GM12878 (cell line): ENCODE data around the gene DGKB. TPM values are rescaled to one million over a fixed set of nuclear protein-coding genes. Genes with fewer than 3 reads are reported as not detected.

ENCODE experiments used
- ATAC-seq: fragments of 200-7000 bp; cut with Tn5 transposase; 3 replicates; pipeline ENCODE4 v1.9.1; 2020; ENCODE audit warnings: mild to moderate bottlenecking, moderate library complexity
- BruUV-seq: library from RNA; stranded (reverse); fragments of 400-500 nt; replicated peaks from 2 replicates; lab custom pipeline; 2021; lab: Mats Ljungman, UMichigan
- CTCF ChIA-PET: fragments of 300-600 bp; sonication (Branson Sonifier 250); formaldehyde crosslinking; extraction: SDS; loops from one replicate; lab custom pipeline; 2021; ENCODE audit warnings: inconsistent platforms; lab: Yijun Ruan, JAX
- POLR2A ChIA-PET: fragments of 350-600 bp; formaldehyde crosslinking; extraction: SDS; loops from one replicate; lab custom pipeline; 2021; ENCODE audit warnings: inconsistent platforms; lab: Charles Lee
- RAD21 ChIA-PET: fragments of 300-600 bp; sonication (Branson Sonifier 250); formaldehyde crosslinking; loops from one replicate; lab custom pipeline; 2023; ENCODE audit warnings: antibody characterized with exemption; ENCODE audit not compliant: unreplicated experiment; lab: Charles Lee
- SMC1A ChIA-PET: fragments of 300-600 bp; sonication (Branson Sonifier 250); formaldehyde crosslinking; loops from one replicate; lab custom pipeline; 2023; ENCODE audit not compliant: unreplicated experiment, uncharacterized antibody; lab: Charles Lee
- DNase-seq: peaks from one replicate; pipeline ENCODE4 v3.0.0-alpha.2; 2011; ENCODE audit warnings: low read depth, low spot score
- FAIRE-seq: peaks from 3 replicates; lab custom pipeline; 2011; peaks lifted over from hg19 to GRCh38; lab: Jason Lieb, UNC
- H2AFZ ChIP-seq: 2 replicates; pipeline ENCODE4 v1.6.0; 2011; ENCODE audit warnings: low read depth, low read length, control low read depth; ENCODE audit not compliant: control insufficient read depth
- H3K27ac ChIP-seq: 2 replicates; pipeline ENCODE4 v1.5.1; 2011; ENCODE audit warnings: control low read depth; ENCODE audit not compliant: control insufficient read depth, insufficient read depth
- H3K27me3 ChIP-seq, 2 experiments: replicated peaks in 1 of 2; 2 replicates each; pipeline versions ENCODE4 v1.6.0 to v1.6.1; 2011; ENCODE audit warnings: low read length in 1 of 2; ENCODE audit not compliant: control insufficient read depth in 2 of 2, insufficient read depth in 2 of 2
- H3K36me3 ChIP-seq, 2 experiments: 2 replicates each; pipeline ENCODE4 v1.5.1; 2011; ENCODE audit warnings: low read length in 1 of 2; ENCODE audit not compliant: control insufficient read depth in 2 of 2, insufficient read depth in 2 of 2
- H3K4me1 ChIP-seq: 2 replicates; pipeline ENCODE4 v1.6.1; 2011; ENCODE audit warnings: mild to moderate bottlenecking, low read length, moderate library complexity, mixed read lengths; ENCODE audit not compliant: control insufficient read depth, insufficient read depth
- H3K4me2 ChIP-seq: 2 replicates; pipeline ENCODE4 v1.6.0; 2011; ENCODE audit warnings: control low read depth; ENCODE audit not compliant: control insufficient read depth, insufficient read depth
- H3K4me3 ChIP-seq: fragments of 200-600 bp; sonication (generic); 2 replicates; pipeline ENCODE4 v1.5.1; 2016
- H3K79me2 ChIP-seq: 2 replicates; pipeline ENCODE4 v1.6.0; 2011; ENCODE audit warnings: low read length; ENCODE audit not compliant: control insufficient read depth, insufficient read depth
- H3K9ac ChIP-seq: 2 replicates; pipeline ENCODE4 v1.8.0; 2011; ENCODE audit warnings: low read length, control low read depth, mixed read lengths; ENCODE audit not compliant: control insufficient read depth, insufficient read depth
- H3K9me3 ChIP-seq: replicated peaks from 3 replicates; pipeline ENCODE4 v1.5.1; 2011; ENCODE audit warnings: mild to moderate bottlenecking, low read length; ENCODE audit not compliant: control insufficient read depth, insufficient read depth
- H4K20me1 ChIP-seq: 2 replicates; pipeline ENCODE4 v1.6.0; 2011; ENCODE audit not compliant: control insufficient read depth, insufficient read depth
- ESRRA ChIP-seq: IDR thresholded peaks from 2 replicates; pipeline ENCODE4 v1.6.1; 2012; ENCODE audit warnings: mild to moderate bottlenecking, low read length, improper control_type of control experiment
- MTA2 ChIP-seq: fragments of 450-650 bp; IDR thresholded peaks from 2 replicates; pipeline ENCODE4 v1.6.1; 2016; ENCODE audit warnings: low read depth, mild to moderate bottlenecking, moderate library complexity
- SIX5 ChIP-seq: IDR thresholded peaks from 2 replicates; pipeline ENCODE4 v1.6.1; 2011; ENCODE audit warnings: mild to moderate bottlenecking, low read depth, low read length, moderate library complexity; ENCODE audit not compliant: severe bottlenecking
- WGBS: methylation state at CpG from one replicate; pipeline ENCODE4 v1.1.6; 2016; ENCODE audit warnings: low lambda C conversion rate; ENCODE audit not compliant: insufficient replicate concordance, insufficient coverage; ENCODE audit errors: missing lambda C conversion rate; 5-methylcytosine and 5-hydroxymethylcytosine counted together
- in situ Hi-C: fragments of 300-500 bp; cut with MboI; formaldehyde crosslinking; loops from 9 replicates; pipeline ENCODE4 v1.14.3; 2018; ENCODE audit warnings: mixed read lengths
- intact Hi-C: fragments of 100-400 bp; cut with micrococcal nuclease; formaldehyde crosslinking; loops from one replicate; pipeline ENCODE4 v1.14.2; 2022; ENCODE audit not compliant: unreplicated experiment
- polyA plus RNA-seq, 11 experiments: library from polyadenylated mRNA; depleted of rRNA in 4 of 11; unstranded in 6 of 11; stranded (reverse) in 5 of 11; fragments of >200 nt; fragmentation: Nextera tagmentation in 4 of 11; fragmentation: Illumina TruSeq in 1 of 11; extraction: Ambion mirVana in 4 of 11; extraction: Trizol in 1 of 11; gene quantifications; 1 replicate in 1 of 11; 2 replicates in 10 of 11; pipeline versions ENCODE4 v1.2.1 to v1.2.3, GENCODE V29; 2011 to 2016; ENCODE audit warnings: inconsistent platforms in 2 of 11, missing spikeins in 2 of 11, low read depth in 1 of 11
- total RNA-seq, 4 experiments: library from RNA; depleted of rRNA in 3 of 4; stranded (reverse); fragments of >200 nt in 3 of 4; fragmentation: Illumina TruSeq in 1 of 4; extraction: Trizol in 1 of 4; gene quantifications; 2 replicates each; pipeline versions ENCODE4 v1.2.1 to v1.2.3, GENCODE V29; 2013 to 2021
- TF ChIP-seq, protein P1 (sequence below): fragments of 450-650 bp; IDR thresholded peaks from 2 replicates; pipeline ENCODE4 v1.6.1; 2017; ENCODE audit warnings: mild to moderate bottlenecking, moderate library complexity

Gene DGKB
- total and polyA plus RNA-seq, 10 of the 15 experiments (the other 5 are each of a cell fraction or from before 2014, with no cell fraction given), result 0.02 to 0.10 (median 0.04) TPM; not detected in 6

GRCh38 chr7:14191686-14192098, 710.9 kb downstream of the DGKB start:
- ATAC-seq, result no peak
- BruUV-seq, result no TSS peak
- no peak overlapping the region for H3K4me3 ChIP-seq
- H3K9me3 ChIP-seq, result no peaks in the 10 kb centered on the region
- no peaks in the 10 kb centered on the region for H3K79me2 ChIP-seq
- DNase-seq, result no peak
- POLR2A ChIA-PET, result no interaction called here
- no peak overlapping the region for H2AFZ ChIP-seq
- SMC1A ChIA-PET, result no interaction called here
- no peaks in the 10 kb centered on the region for H3K27me3 ChIP-seq
- in situ Hi-C loops, result no loop called here
- no peak for FAIRE-seq
- no peaks in the 10 kb centered on the region for H4K20me1 ChIP-seq
- no peak overlapping the region for H3K27ac ChIP-seq
- H3K36me3 ChIP-seq, result no peaks in the 10 kb centered on the region
- RAD21 ChIA-PET, result no interaction called here
- H3K4me1 ChIP-seq, result no peaks in the 10 kb centered on the region
- CTCF ChIA-PET, result no interaction called here
- intact Hi-C loops, result no loop called here
- TF ChIP-seq MTA2 (no peak), ESRRA (no peak), SIX5 (no peak)
- TF ChIP-seq, protein P1, sequence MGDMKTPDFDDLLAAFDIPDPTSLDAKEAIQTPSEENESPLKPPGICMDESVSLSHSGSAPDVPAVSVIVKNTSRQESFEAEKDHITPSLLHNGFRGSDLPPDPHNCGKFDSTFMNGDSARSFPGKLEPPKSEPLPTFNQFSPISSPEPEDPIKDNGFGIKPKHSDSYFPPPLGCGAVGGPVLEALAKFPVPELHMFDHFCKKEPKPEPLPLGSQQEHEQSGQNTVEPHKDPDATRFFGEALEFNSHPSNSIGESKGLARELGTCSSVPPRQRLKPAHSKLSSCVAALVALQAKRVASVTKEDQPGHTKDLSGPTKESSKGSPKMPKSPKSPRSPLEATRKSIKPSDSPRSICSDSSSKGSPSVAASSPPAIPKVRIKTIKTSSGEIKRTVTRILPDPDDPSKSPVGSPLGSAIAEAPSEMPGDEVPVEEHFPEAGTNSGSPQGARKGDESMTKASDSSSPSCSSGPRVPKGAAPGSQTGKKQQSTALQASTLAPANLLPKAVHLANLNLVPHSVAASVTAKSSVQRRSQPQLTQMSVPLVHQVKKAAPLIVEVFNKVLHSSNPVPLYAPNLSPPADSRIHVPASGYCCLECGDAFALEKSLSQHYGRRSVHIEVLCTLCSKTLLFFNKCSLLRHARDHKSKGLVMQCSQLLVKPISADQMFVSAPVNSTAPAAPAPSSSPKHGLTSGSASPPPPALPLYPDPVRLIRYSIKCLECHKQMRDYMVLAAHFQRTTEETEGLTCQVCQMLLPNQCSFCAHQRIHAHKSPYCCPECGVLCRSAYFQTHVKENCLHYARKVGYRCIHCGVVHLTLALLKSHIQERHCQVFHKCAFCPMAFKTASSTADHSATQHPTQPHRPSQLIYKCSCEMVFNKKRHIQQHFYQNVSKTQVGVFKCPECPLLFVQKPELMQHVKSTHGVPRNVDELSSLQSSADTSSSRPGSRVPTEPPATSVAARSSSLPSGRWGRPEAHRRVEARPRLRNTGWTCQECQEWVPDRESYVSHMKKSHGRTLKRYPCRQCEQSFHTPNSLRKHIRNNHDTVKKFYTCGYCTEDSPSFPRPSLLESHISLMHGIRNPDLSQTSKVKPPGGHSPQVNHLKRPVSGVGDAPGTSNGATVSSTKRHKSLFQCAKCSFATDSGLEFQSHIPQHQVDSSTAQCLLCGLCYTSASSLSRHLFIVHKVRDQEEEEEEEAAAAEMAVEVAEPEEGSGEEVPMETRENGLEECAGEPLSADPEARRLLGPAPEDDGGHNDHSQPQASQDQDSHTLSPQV, result no peak
- no peak overlapping the region for H3K9ac ChIP-seq
- no peak overlapping the region for H3K4me2 ChIP-seq
- WGBS, result 0% methylated on average over 4 of the region's 4 CpGs
